Measurements from ENCODE around the gene ZDHHC14.

GRCh38 chr6:157689875-157690274 lies 308.9 kb downstream of the ZDHHC14 start:
- TF ChIP-seq, protein P1, sequence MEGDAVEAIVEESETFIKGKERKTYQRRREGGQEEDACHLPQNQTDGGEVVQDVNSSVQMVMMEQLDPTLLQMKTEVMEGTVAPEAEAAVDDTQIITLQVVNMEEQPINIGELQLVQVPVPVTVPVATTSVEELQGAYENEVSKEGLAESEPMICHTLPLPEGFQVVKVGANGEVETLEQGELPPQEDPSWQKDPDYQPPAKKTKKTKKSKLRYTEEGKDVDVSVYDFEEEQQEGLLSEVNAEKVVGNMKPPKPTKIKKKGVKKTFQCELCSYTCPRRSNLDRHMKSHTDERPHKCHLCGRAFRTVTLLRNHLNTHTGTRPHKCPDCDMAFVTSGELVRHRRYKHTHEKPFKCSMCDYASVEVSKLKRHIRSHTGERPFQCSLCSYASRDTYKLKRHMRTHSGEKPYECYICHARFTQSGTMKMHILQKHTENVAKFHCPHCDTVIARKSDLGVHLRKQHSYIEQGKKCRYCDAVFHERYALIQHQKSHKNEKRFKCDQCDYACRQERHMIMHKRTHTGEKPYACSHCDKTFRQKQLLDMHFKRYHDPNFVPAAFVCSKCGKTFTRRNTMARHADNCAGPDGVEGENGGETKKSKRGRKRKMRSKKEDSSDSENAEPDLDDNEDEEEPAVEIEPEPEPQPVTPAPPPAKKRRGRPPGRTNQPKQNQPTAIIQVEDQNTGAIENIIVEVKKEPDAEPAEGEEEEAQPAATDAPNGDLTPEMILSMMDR (IDR thresholded peaks at IDR 0.05; ENCODE audit: low read depth, low read length), result no peak
- no peak for TF ChIP-seq POLR2A (IDR thresholded peaks at IDR 0.05; ENCODE audit: extremely low read depth, insufficient read length)

All from NB4 (cell line).